ENCODE measurements around the gene ZNF408. TPM values are rescaled to one million over a fixed set of nuclear protein-coding genes. Genes with fewer than 3 reads are reported as not detected.

ZNF408 gene
- total RNA-seq, 2 experiments from 2014 or later, result 9.2 to 9.7 TPM

GRCh38 chr11:46729110-46730027, 28.5 kb downstream of the ZNF408 start:
- Mint-ChIP-seq H3K4me1 (ENCODE audit: low read depth) (no peaks in the 10 kb centered on the region), H3K36me3 (ENCODE audit: low read depth) (no peaks in the 10 kb centered on the region), H3K27me3 (no peaks in the 10 kb centered on the region), H3K9me3 (no peaks in the 10 kb centered on the region), H3K4me3 (no peak overlapping the region), H3K27ac (no peak overlapping the region)
- intact Hi-C loops (cut with micrococcal nuclease), result no loop called here
- ATAC-seq, result no peak
- DNase-seq, result no peak
- CTCF ChIA-PET, result no interaction called here
- POLR2A ChIA-PET, result no interaction called here
- no peak for TF ChIP-seq CTCF (IDR thresholded peaks at IDR 0.05)

- H3K36me3 Mint-ChIP-seq (ENCODE audit: low read depth), result no peaks in the 10 kb centered on the region
- H3K4me3 Mint-ChIP-seq, result no peak overlapping the region
- H3K27ac Mint-ChIP-seq, result no peak overlapping the region
- H3K27me3 Mint-ChIP-seq, result no peaks in the 10 kb centered on the region
- CTCF ChIA-PET, result no interaction called here
- TF ChIP-seq CTCF (IDR thresholded peaks at IDR 0.05), result no peak
- H3K9me3 Mint-ChIP-seq, result no peaks in the 10 kb centered on the region
- POLR2A ChIA-PET, result no interaction called here
- no peak for DNase-seq
- intact Hi-C loops (cut with micrococcal nuclease), result no loop called here
- H3K4me1 Mint-ChIP-seq (ENCODE audit: low read depth), result no peaks in the 10 kb centered on the region
- ATAC-seq, result no peak
Observed at GRCh38 chr11:46731545-46731944, 30.7 kb downstream of the ZNF408 start.

GRCh38 chr11:46733234-46733633, 32.4 kb downstream of the ZNF408 start:
- ATAC-seq (no peak), DNase-seq (no peak)
- no peaks in the 10 kb centered on the region for H3K9me3 Mint-ChIP-seq
- no peak overlapping the region for H3K4me3 Mint-ChIP-seq
- no peaks in the 10 kb centered on the region for H3K27me3 Mint-ChIP-seq
- intact Hi-C loops (cut with micrococcal nuclease), result no loop called here
- CTCF ChIA-PET, result no interaction called here
- no peak overlapping the region for H3K27ac Mint-ChIP-seq
- H3K36me3 Mint-ChIP-seq (ENCODE audit: low read depth), result no peaks in the 10 kb centered on the region
- no peak for TF ChIP-seq CTCF (IDR thresholded peaks at IDR 0.05)
- H3K4me1 Mint-ChIP-seq (ENCODE audit: low read depth), result no peaks in the 10 kb centered on the region
- POLR2A ChIA-PET, result interaction anchor here (0.6 kb wide), 2 partner anchors 168 to 554 kb away, joined by 3 read pairs; no protein-coding TSS in a partner anchor

GRCh38 chr11:46736146-46736545, 35.3 kb downstream of the ZNF408 start:
- H3K9me3 Mint-ChIP-seq, result no peaks in the 10 kb centered on the region
- DNase-seq (no peak), ATAC-seq (no peak)
- no peaks in the 10 kb centered on the region for H3K4me1 Mint-ChIP-seq (ENCODE audit: low read depth)
- ChIA-PET POLR2A (no interaction called here), CTCF (no interaction called here)
- no peaks in the 10 kb centered on the region for H3K27me3 Mint-ChIP-seq
- peaks cover 4% of the 10 kb centered on the region for H3K36me3 Mint-ChIP-seq (ENCODE audit: low read depth)
- intact Hi-C loops (cut with micrococcal nuclease), result no loop called here
- no peak for TF ChIP-seq CTCF (IDR thresholded peaks at IDR 0.05)
- H3K27ac Mint-ChIP-seq, result no peak overlapping the region
- H3K4me3 Mint-ChIP-seq, result no peak overlapping the region

GRCh38 chr11:46736615-46737014, 35.8 kb downstream of the ZNF408 start:
- Mint-ChIP-seq H3K9me3 (no peaks in the 10 kb centered on the region), H3K27ac (no peak overlapping the region), H3K36me3 (ENCODE audit: low read depth) (peaks cover 8% of the 10 kb centered on the region), H3K4me1 (ENCODE audit: low read depth) (no peaks in the 10 kb centered on the region), H3K4me3 (no peak overlapping the region), H3K27me3 (no peaks in the 10 kb centered on the region)
- TF ChIP-seq CTCF (IDR thresholded peaks at IDR 0.05), result no peak
- DNase-seq (no peak), ATAC-seq (no peak)
- intact Hi-C loops (cut with micrococcal nuclease), result no loop called here
- ChIA-PET CTCF (no interaction called here), POLR2A (no interaction called here)

Data from activated CD8-positive, alpha-beta T cell treated with anti-CD3 and anti-CD28 coated beads for 36 hours (primary cell).